Prostate gland (tissue), 2 donors: Measurements from ENCODE around the gene TMCO1. TPM values are rescaled to one million over a fixed set of nuclear protein-coding genes. Genes with fewer than 3 reads are reported as not detected.
"Not testable (repeated sequence)": the region's sequence is repeated elsewhere in the genome, so short reads cannot be mapped to it uniquely, and the experiment has no call there.

Source experiments
- DNase-seq: peaks from one replicate; pipeline ENCODE4 v3.0.0-alpha.2; 2019; ENCODE audit warnings: low spot score
- H3K27ac ChIP-seq, 2 donors: fragments of 200-600 bp; sonication (generic); 2 replicates each; pipeline ENCODE4 v1.5.1; 2017 to 2019
- H3K27me3 ChIP-seq: fragments of 200-600 bp; sonication (generic); replicated peaks from 2 replicates; pipeline ENCODE4 v1.5.1; 2019; ENCODE audit not compliant: insufficient read depth
- H3K36me3 ChIP-seq, 2 donors: fragments of 200-600 bp; sonication (generic); 1 replicate in 1 of 2; 2 replicates in 1 of 2; pipeline versions ENCODE4 v1.5.1 to v1.8.1; 2017 to 2019
- H3K4me1 ChIP-seq: fragments of 200-600 bp; sonication (generic); replicated peaks from 2 replicates; pipeline ENCODE4 v1.5.1; 2019
- H3K4me3 ChIP-seq, 2 donors: fragments of 200-600 bp; sonication (generic); 2 replicates each; pipeline ENCODE4 v1.5.1; 2017 to 2019
- H3K9me3 ChIP-seq: fragments of 200-600 bp; sonication (generic); 2 replicates; pipeline ENCODE4 v1.5.1; 2017
- POLR2A ChIP-seq: fragments of 450-650 bp; IDR thresholded peaks from one replicate; pipeline ENCODE4 v1.6.1; 2016; ENCODE audit warnings: antibody characterized with exemption, mild to moderate bottlenecking
- POLR2AphosphoS5 ChIP-seq: sonication (generic); formaldehyde crosslinking; IDR thresholded peaks from one replicate; pipeline ENCODE4 v1.6.1; 2017; ENCODE audit warnings: antibody characterized with exemption
- WGBS: methylation state at CpG from one replicate; pipeline ENCODE4 v1.1.5; 2018; 5-methylcytosine and 5-hydroxymethylcytosine counted together
- intact Hi-C: fragments of 100-400 bp; cut with DNase I; formaldehyde crosslinking; loops from one replicate; pipeline ENCODE4 v1.14.2; 2022
- total RNA-seq, 2 donors: library from RNA; depleted of rRNA; stranded (reverse); fragments of >200 nt; gene quantifications; one replicate each; pipeline ENCODE4 v1.1.0, GENCODE V29; 2016
- TF ChIP-seq, protein P1 (sequence below), 4 experiments: fragments of 200-600 bp in 2 of 4; fragments of 450-650 bp in 2 of 4; sonication (generic) in 2 of 4; IDR thresholded peaks; 1 replicate in 3 of 4; 2 replicates in 1 of 4; pipeline ENCODE4 v1.5.1; 2016 to 2019; ENCODE audit warnings: antibody characterized with exemption in 4 of 4, mild to moderate bottlenecking in 2 of 4, moderate library complexity in 2 of 4

The TMCO1 gene, protein sequence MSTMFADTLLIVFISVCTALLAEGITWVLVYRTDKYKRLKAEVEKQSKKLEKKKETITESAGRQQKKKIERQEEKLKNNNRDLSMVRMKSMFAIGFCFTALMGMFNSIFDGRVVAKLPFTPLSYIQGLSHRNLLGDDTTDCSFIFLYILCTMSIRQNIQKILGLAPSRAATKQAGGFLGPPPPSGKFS
- total RNA-seq, result 100 to 1,000 TPM in 1 of 2 donors, 10 to 100 TPM in 1; 90.8 to 120 TPM

- WGBS, result under 1% methylated on average over 56 of the region's 56 CpGs
- H3K4me1 ChIP-seq, result peaks cover 3% of the 10 kb centered on the region
- H3K36me3 ChIP-seq, result no peaks in the 10 kb centered on the region
- peak; percentile 97 for TF ChIP-seq POLR2AphosphoS5
- peak; percentile 45 for TF ChIP-seq POLR2A
- TF ChIP-seq, protein P1, sequence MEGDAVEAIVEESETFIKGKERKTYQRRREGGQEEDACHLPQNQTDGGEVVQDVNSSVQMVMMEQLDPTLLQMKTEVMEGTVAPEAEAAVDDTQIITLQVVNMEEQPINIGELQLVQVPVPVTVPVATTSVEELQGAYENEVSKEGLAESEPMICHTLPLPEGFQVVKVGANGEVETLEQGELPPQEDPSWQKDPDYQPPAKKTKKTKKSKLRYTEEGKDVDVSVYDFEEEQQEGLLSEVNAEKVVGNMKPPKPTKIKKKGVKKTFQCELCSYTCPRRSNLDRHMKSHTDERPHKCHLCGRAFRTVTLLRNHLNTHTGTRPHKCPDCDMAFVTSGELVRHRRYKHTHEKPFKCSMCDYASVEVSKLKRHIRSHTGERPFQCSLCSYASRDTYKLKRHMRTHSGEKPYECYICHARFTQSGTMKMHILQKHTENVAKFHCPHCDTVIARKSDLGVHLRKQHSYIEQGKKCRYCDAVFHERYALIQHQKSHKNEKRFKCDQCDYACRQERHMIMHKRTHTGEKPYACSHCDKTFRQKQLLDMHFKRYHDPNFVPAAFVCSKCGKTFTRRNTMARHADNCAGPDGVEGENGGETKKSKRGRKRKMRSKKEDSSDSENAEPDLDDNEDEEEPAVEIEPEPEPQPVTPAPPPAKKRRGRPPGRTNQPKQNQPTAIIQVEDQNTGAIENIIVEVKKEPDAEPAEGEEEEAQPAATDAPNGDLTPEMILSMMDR (IDR thresholded peaks at IDR 0.05), result peak in 3 of 4 experiments; percentile 9 to 32 (median 20)
- H3K27ac ChIP-seq, result peak within 1 kb of the TSS; percentile 74 to 78
- H3K4me3 ChIP-seq, result peak within 1 kb of the TSS; percentile 44 to 60
- peak; percentile 96 for DNase-seq
- H3K9me3 ChIP-seq, result no peaks in the 10 kb centered on the region
- intact Hi-C loops, result loop anchor here (2.0 to 5.0 kb wide), 4 partner anchors 58 to 170 kb away; partner anchors contain the start of genes ALDH9A1 and UCK2
- no peaks in the 10 kb centered on the region for H3K27me3 ChIP-seq
These were observed at the start of gene TMCO1 for GRCh38 chr1:165768513-165769394. Gene TMCO1, minus strand, starts transcription at chr1:165768868. Its CDS starts 117 bp downstream, at chr1:165768751.

GRCh38 chr1:165816826-165817497 lies 48.3 kb upstream of the TMCO1 start:
- Histone ChIP-seq H3K36me3 (no peaks in the 10 kb centered on the region), H3K9me3 (no peaks in the 10 kb centered on the region), H3K4me1 (no peaks in the 10 kb centered on the region), H3K4me3 (no peak overlapping the region), H3K27ac (no peak overlapping the region), H3K27me3 (no peaks in the 10 kb centered on the region)
- TF ChIP-seq POLR2A, result no peak
- TF ChIP-seq, protein P1 (IDR thresholded peaks at IDR 0.05), result no peak
- TF ChIP-seq POLR2AphosphoS5, result no peak
- WGBS, result 81% methylated on average over 13 of the region's 13 CpGs
- DNase-seq, result no peak
- intact Hi-C loops, result no loop called here

- no peak for DNase-seq
- TF ChIP-seq POLR2AphosphoS5, result no peak
- TF ChIP-seq, protein P1 (IDR thresholded peaks at IDR 0.05), result no peak
- TF ChIP-seq POLR2A, result no peak
- Histone ChIP-seq H3K4me1 (no peaks in the 10 kb centered on the region), H3K27ac (no peak overlapping the region), H3K36me3 (no peaks in the 10 kb centered on the region), H3K9me3 (no peaks in the 10 kb centered on the region), H3K4me3 (no peak overlapping the region), H3K27me3 (no peaks in the 10 kb centered on the region)
- WGBS, result 64% methylated on average over 3 of the region's 3 CpGs
- intact Hi-C loops, result no loop called here
These were observed 47.5 kb upstream of the TMCO1 start for GRCh38 chr1:165816157-165816556.

DNA sequence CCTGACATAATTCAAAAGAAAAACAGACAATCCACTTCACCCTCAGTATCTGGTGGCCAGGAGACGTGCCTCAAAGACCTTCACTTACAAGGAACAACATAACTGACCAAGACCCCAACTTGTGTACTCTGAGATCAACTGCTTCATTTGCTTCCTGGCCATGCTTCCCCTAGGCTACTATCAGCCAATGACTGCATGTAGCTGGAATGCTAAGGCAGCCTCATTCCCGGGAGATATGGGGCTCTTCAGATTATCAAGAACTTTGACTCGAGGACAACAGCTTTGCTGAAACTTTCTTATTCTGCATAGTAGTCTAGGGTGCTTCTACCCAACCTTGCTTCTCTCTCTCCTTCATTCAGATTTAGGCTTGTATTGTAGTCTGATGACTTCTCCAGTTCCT lies 47.1 kb upstream of the TMCO1 start:
- no peak for DNase-seq
- H3K9me3 ChIP-seq, result no peaks in the 10 kb centered on the region
- WGBS, result 65% methylated on average over 3 of the region's 3 CpGs
- intact Hi-C loops, result no loop called here
- no peaks in the 10 kb centered on the region for H3K4me1 ChIP-seq
- H3K27me3 ChIP-seq, result no peaks in the 10 kb centered on the region
- TF ChIP-seq POLR2AphosphoS5, result no peak
- TF ChIP-seq POLR2A, result no peak
- no peaks in the 10 kb centered on the region for H3K36me3 ChIP-seq
- H3K27ac ChIP-seq, result no peak overlapping the region
- no peak overlapping the region for H3K4me3 ChIP-seq

GRCh38 chr1:165807613-165808012 lies 38.9 kb upstream of the TMCO1 start:
- TF ChIP-seq POLR2AphosphoS5 (no peak), POLR2A (no peak)
- TF ChIP-seq, protein P1 (IDR thresholded peaks at IDR 0.05), result no peak
- no peak for DNase-seq
- H3K27ac ChIP-seq, result no peak overlapping the region
- H3K4me1 ChIP-seq, result no peaks in the 10 kb centered on the region
- intact Hi-C loops, result no loop called here
- no peak overlapping the region for H3K4me3 ChIP-seq
- H3K9me3 ChIP-seq, result no peaks in the 10 kb centered on the region
- H3K36me3 ChIP-seq, result no peaks in the 10 kb centered on the region
- no peaks in the 10 kb centered on the region for H3K27me3 ChIP-seq

- 75% methylated on average over 1 of the region's 1 CpG for WGBS
These were observed 35.8 kb upstream of the TMCO1 start for GRCh38 chr1:165804513-165804912.

More at GRCh38 chr1:165804513-165804912, 35.8 kb upstream of the TMCO1 start:
- H3K27ac ChIP-seq, DNase-seq, H3K4me3 ChIP-seq, H3K27me3 ChIP-seq, intact Hi-C loops, H3K4me1 ChIP-seq, H3K9me3 ChIP-seq, H3K36me3 ChIP-seq: not testable (repeated sequence)
